Osteocyte (in vitro differentiated cells): ENCODE data around the gene GGN. TPM values are rescaled to one million over a fixed set of nuclear protein-coding genes. Genes with fewer than 3 reads are reported as not detected.

Experiments
- DNase-seq: peaks from one replicate; pipeline ENCODE4 v3.0.0; 2021; ENCODE audit warnings: mixed read lengths; ENCODE audit not compliant: unreplicated experiment; ENCODE audit errors: extremely low spot score
- H3K27ac Mint-ChIP-seq: one replicate; pipeline ENCODE4 v1.8.0; 2021; ENCODE audit warnings: mild to moderate bottlenecking, mixed read lengths; ENCODE audit not compliant: unreplicated experiment
- H3K27me3 Mint-ChIP-seq: one replicate; pipeline ENCODE4 v1.8.0; 2021; ENCODE audit warnings: mixed read lengths; ENCODE audit not compliant: unreplicated experiment
- H3K36me3 Mint-ChIP-seq: one replicate; pipeline ENCODE4 v1.8.0; 2021; ENCODE audit warnings: mixed read lengths; ENCODE audit not compliant: unreplicated experiment
- H3K4me1 Mint-ChIP-seq: one replicate; pipeline ENCODE4 v1.8.0; 2021; ENCODE audit warnings: mixed read lengths; ENCODE audit not compliant: unreplicated experiment
- H3K4me3 Mint-ChIP-seq: one replicate; pipeline ENCODE4 v1.8.0; 2021; ENCODE audit warnings: mild to moderate bottlenecking, moderate library complexity, mixed read lengths; ENCODE audit not compliant: unreplicated experiment
- H3K9me3 Mint-ChIP-seq: one replicate; pipeline ENCODE4 v1.8.0; 2021; ENCODE audit warnings: mixed read lengths; ENCODE audit not compliant: unreplicated experiment
- CTCF ChIP-seq: fragments of 200-600 bp; sonication (generic); IDR thresholded peaks from 2 replicates; pipeline ENCODE4 v1.5.0; 2021; ENCODE audit warnings: antibody characterized with exemption, mild to moderate bottlenecking, moderate library complexity
- total RNA-seq: library from RNA; stranded (reverse); gene quantifications from 2 replicates; pipeline ENCODE4 v1.2.1, GENCODE V29; 2021

GGN gene
- total RNA-seq, 1 donor from 2014 or later: 2.3 TPM

DNA sequence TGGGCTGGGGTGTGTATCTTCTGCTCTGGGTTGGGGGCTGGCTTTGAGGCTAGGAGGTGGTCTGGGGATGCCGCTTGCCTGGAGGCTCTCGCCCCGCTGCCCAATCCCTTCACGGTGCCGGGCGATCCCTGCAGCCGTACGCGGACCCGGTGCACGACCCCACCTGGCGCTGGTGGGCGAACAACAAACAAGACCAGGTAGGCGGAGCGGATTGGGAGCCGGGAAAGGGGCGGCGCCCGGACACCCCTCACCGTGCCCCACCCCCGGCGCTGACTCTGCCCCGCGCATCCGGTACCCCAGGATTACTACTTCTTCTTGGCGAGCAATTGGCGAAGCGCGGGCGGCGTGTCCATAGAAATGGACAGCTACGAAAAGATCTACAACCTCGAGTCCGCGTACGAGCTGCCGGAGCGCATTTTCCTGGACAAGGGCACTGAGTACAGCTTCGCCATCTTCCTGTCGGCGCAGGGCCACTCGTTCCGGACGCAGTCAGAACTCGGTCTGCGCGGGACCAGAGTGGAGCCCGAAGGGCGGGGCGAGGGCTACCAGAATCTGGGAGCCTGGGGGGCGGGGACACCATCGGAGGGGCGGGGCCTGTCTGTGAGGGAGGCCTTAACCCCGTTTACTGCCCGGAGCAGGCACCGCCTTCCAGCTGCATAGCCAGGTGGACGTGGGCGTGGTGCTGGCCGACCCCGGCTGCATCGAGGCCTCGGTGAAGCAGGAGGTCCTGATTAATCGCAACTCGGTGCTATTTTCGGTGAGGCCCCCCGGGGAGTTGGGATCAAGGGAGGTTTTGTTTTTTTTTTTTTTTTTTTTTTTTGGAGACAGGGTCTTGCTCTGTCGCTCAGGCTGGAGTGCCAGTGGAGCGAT is 25.5 kb downstream of the GGN start:
- H3K27ac Mint-ChIP-seq: no peak overlapping the region
- no peak for TF ChIP-seq CTCF
- H3K4me3 Mint-ChIP-seq: peak overlapping the region; percentile 78
- DNase-seq: peak; percentile 87
- peaks cover 27% of the 10 kb centered on the region for H3K27me3 Mint-ChIP-seq
- no peaks in the 10 kb centered on the region for H3K36me3 Mint-ChIP-seq
- no peaks in the 10 kb centered on the region for H3K9me3 Mint-ChIP-seq
- H3K4me1 Mint-ChIP-seq: peaks cover 11% of the 10 kb centered on the region

DNA sequence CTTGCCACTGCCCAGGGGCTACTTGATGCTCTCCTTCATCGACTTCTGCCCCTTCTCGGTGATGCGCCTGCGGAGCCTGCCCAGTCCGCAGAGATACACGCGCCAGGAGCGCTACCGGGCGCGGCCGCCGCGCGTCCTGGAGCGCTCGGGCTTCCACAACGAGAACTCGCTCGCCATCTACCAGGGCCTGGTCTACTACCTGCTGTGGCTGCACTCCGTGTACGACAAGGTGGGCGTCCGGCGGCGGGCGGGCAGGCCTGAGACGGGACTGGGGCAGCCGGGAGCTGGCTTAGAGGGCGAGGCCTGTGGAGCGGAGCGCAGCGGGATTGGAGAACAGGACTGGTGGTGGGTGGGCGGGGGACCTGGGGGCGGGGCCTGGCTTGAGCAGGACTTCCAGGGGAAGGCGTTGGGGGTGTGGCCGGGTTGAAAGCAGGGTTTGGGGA is 26.2 kb downstream of the GGN start:
- H3K4me1 Mint-ChIP-seq: peaks cover 11% of the 10 kb centered on the region
- TF ChIP-seq CTCF: peak; percentile 10
- no peaks in the 10 kb centered on the region for H3K36me3 Mint-ChIP-seq
- peaks cover 29% of the 10 kb centered on the region for H3K27me3 Mint-ChIP-seq
- no peak overlapping the region for H3K27ac Mint-ChIP-seq
- H3K4me3 Mint-ChIP-seq: peak overlapping the region; percentile 78
- H3K9me3 Mint-ChIP-seq: no peaks in the 10 kb centered on the region
- peak; percentile 85 for DNase-seq

DNA sequence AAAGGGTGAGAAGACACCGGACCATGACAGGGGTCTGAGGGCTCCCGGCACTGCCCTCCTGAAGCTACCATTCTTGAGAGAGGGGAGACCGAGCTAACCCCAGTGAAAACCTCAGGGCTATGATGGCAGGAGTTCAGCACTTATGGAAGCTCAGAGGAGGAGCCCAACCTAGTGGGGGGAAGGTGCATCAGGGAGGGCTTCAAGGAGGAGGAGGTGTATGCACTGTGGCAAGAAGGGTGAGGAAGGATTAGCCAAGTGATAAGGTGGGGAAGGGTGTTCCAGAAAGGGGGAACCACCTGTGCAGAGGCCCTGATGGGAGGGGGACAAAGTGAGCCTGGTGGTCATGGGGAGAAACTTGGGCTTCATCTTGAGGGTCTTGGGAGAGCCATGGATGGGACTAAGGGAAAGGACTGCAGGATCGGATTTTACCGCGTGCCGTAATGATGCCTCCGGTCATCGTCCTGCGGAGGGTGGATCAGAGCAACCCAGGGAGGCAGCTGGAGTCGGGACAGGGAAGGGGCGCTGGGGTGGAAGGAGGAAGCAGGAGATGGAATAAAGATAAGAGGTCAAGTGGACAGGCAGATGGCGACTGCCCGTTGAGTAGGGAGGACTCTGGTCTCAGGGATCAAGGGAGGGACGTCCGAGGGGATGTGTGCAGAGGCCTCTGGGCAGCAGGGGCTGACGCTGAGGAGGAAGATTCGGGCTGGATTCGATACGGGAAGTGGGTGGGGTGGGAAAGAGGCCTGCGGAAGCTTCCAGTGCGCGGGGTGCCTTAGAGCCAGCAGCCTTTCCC is 26.8 kb downstream of the GGN start:
- TF ChIP-seq CTCF: no peak
- peak overlapping the region; percentile 78 for H3K4me3 Mint-ChIP-seq
- H3K36me3 Mint-ChIP-seq: no peaks in the 10 kb centered on the region
- H3K4me1 Mint-ChIP-seq: peaks cover 11% of the 10 kb centered on the region
- H3K27ac Mint-ChIP-seq: no peak overlapping the region
- peaks cover 34% of the 10 kb centered on the region for H3K27me3 Mint-ChIP-seq
- no peaks in the 10 kb centered on the region for H3K9me3 Mint-ChIP-seq
- no peak for DNase-seq

DNA sequence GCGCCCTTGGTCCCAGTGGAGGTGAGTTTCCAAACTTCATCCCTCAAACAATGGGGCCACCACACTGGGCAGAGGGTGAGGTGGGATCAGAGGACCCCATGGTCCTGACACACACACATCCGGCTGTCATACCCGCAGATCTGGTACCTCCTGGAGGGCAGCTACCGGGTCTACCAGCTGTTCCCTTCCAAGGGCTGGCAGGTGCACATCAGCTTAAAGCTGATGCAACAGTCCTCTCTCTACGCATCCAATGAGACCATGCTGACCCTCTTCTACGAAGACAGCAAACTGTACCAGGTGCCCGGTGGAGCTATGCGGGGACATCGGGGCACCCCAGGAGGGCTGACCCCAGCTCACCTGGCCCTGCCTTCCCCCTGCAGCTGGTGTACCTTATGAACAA is 27.5 kb downstream of the GGN start:
- no peak for DNase-seq
- no peak for TF ChIP-seq CTCF
- peak overlapping the region; percentile 78 for H3K4me3 Mint-ChIP-seq

More for the DNA sequence above, 27.5 kb downstream of the GGN start:
- Mint-ChIP-seq H3K27ac (no peak overlapping the region), H3K27me3 (peaks cover 38% of the 10 kb centered on the region), H3K4me1 (peaks cover 11% of the 10 kb centered on the region), H3K36me3 (no peaks in the 10 kb centered on the region), H3K9me3 (no peaks in the 10 kb centered on the region)
